ENCODE results near the gene SCN4B. TPM values are rescaled to one million over a fixed set of nuclear protein-coding genes. Genes with fewer than 3 reads are reported as not detected.

SCN4B gene
- polyA plus RNA-seq, 1 experiment: 0.11 TPM

DNA sequence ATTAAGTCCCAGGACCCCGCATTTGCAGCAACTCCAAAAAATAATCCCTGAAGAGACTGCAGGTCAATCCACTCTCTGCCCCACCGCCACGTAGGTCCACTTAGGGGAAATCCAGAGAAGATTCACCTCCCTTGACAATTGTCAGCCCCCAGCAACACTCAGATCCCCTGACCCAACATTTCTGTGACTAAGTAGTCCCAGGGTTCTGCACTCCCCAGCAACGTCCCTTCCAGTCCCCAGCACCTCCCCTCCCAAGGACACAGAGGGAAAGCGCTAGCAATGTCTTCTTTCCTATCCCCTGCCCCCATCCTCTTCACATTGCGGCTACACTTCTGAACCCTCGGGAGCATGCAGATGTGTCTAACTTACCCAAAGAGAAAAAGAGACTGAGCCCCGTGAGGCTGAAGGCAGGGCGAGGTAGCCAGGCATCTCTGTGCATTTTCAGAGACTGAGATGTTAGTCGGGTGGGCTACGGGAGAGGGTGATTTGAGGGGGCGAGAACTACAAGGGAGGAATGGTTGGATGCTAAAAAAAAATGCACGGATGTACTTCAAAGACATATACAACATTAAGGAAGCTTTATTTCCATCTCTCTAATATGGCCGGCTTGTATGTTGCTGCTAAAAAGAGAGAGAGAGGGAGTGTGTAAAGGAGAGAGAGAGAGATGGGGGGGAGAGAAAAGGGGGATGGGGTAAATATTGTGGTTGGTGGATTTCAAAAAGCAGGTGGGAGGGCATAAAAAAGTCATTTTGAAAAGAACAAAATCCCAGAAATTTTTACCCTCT lies 23.6 kb upstream of the SCN4B start, which contains the start of gene SCN2B:
TSS of gene SCN2B (minus strand) at position 647 of the 785 bp plus-strand sequence. CDS start at position 439, 208 bp downstream.
- POLR2A ChIA-PET: no interaction called here
- H3K4me3 ChIP-seq (ENCODE audit: low read depth, low read length): no peak within 1 kb of the TSS
- H3K27ac ChIP-seq (ENCODE audit: low read depth, low read length): no peak within 1 kb of the TSS
- TF ChIP-seq, protein P1, sequence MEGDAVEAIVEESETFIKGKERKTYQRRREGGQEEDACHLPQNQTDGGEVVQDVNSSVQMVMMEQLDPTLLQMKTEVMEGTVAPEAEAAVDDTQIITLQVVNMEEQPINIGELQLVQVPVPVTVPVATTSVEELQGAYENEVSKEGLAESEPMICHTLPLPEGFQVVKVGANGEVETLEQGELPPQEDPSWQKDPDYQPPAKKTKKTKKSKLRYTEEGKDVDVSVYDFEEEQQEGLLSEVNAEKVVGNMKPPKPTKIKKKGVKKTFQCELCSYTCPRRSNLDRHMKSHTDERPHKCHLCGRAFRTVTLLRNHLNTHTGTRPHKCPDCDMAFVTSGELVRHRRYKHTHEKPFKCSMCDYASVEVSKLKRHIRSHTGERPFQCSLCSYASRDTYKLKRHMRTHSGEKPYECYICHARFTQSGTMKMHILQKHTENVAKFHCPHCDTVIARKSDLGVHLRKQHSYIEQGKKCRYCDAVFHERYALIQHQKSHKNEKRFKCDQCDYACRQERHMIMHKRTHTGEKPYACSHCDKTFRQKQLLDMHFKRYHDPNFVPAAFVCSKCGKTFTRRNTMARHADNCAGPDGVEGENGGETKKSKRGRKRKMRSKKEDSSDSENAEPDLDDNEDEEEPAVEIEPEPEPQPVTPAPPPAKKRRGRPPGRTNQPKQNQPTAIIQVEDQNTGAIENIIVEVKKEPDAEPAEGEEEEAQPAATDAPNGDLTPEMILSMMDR (IDR thresholded peaks at IDR 0.05; ENCODE audit: low read depth, low read length): no peak
- CTCF ChIA-PET: interaction anchor here (2.8 kb wide), 1 partner anchor 22 kb away, joined by 12 read pairs; no protein-coding TSS in a partner anchor
- DNase-seq (ENCODE audit: low read depth, low spot score): no peak
- H3K27me3 ChIP-seq (ENCODE audit: control insufficient read depth, insufficient read depth, low read length): peaks cover 29% of the 10 kb centered on the region
- no peaks in the 10 kb centered on the region for H3K9me3 ChIP-seq (ENCODE audit: control insufficient read depth, insufficient read depth, low read length)

- CTCF ChIA-PET: interaction anchor here (0.5 to 2.8 kb wide), 4 partner anchors 23 to 239 kb away, joined by 3 to 12 read pairs (median 6); no protein-coding TSS in a partner anchor
- Histone ChIP-seq H3K27me3 (ENCODE audit: control insufficient read depth, insufficient read depth, low read length) (peaks cover 33% of the 10 kb centered on the region), H3K9me3 (ENCODE audit: control insufficient read depth, insufficient read depth, low read length) (no peaks in the 10 kb centered on the region), H3K27ac (ENCODE audit: low read depth, low read length) (no peak overlapping the region), H3K4me3 (ENCODE audit: low read depth, low read length) (no peak overlapping the region)
- POLR2A ChIA-PET: interaction anchor here (0.6 kb wide), 1 partner anchor 12 kb away, joined by 4 read pairs; no protein-coding TSS in a partner anchor
- no peak for DNase-seq (ENCODE audit: low read depth, low spot score)
- TF ChIP-seq, protein P1 (IDR thresholded peaks at IDR 0.05; ENCODE audit: low read depth, low read length): no peak
Observed at GRCh38 chr11:118175031-118175992, 22.7 kb upstream of the SCN4B start.

DNA sequence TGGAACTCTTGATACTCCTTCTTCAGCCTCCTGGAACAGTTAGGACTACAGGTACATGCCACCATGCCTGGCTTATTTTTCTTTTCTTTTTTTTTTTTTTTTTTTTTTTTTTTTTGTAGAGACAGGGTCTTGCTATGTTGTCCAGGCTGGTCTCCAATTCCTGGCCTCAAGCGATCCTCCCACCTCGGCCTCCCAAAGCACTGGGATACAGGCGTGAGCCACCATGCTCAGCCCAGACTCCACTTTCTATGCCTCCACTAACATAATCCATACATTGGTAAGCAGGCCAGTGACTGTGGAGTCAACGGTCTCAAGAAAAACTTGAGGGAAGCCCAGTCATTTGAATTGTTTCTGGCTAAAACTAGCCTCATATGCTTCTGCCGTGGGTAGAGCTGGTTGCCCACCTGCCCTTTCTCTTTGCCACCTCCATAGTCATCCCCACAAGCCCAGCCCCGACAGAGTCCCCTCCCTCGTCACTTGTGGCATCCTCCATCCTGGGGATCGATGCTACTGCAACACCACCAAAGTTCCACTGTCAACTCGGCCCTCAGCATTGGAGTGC lies 21.5 kb upstream of the SCN4B start:
- TF ChIP-seq, protein P1 (IDR thresholded peaks at IDR 0.05; ENCODE audit: low read depth, low read length): no peak
- no peak overlapping the region for H3K4me3 ChIP-seq (ENCODE audit: low read depth, low read length)
- peaks cover 34% of the 10 kb centered on the region for H3K27me3 ChIP-seq (ENCODE audit: control insufficient read depth, insufficient read depth, low read length)
- no peak overlapping the region for H3K27ac ChIP-seq (ENCODE audit: low read depth, low read length)
- DNase-seq (ENCODE audit: low read depth, low spot score): no peak
- H3K9me3 ChIP-seq (ENCODE audit: control insufficient read depth, insufficient read depth, low read length): no peaks in the 10 kb centered on the region
- ChIA-PET POLR2A (no interaction called here), CTCF (interaction anchor here (0.5 to 2.8 kb wide), 3 partner anchors 24 to 238 kb away, joined by 5 to 12 read pairs (median 6); no protein-coding TSS in a partner anchor)

GRCh38 chr11:118172356-118172755 lies 19.7 kb upstream of the SCN4B start:
- no peak overlapping the region for H3K4me3 ChIP-seq (ENCODE audit: low read depth, low read length)
- no peak for DNase-seq (ENCODE audit: low read depth, low spot score)
- no peaks in the 10 kb centered on the region for H3K9me3 ChIP-seq (ENCODE audit: control insufficient read depth, insufficient read depth, low read length)
- CTCF ChIA-PET: interaction anchor here (0.7 to 4.4 kb wide), 17 partner anchors 8 to 365 kb away, joined by 3 to 71 read pairs (median 4); partner anchors contain the start of gene SCN4B
- peaks cover 34% of the 10 kb centered on the region for H3K27me3 ChIP-seq (ENCODE audit: control insufficient read depth, insufficient read depth, low read length)
- TF ChIP-seq, protein P1 (IDR thresholded peaks at IDR 0.05; ENCODE audit: low read depth, low read length): no peak
- H3K27ac ChIP-seq (ENCODE audit: low read depth, low read length): no peak overlapping the region
- POLR2A ChIA-PET: no interaction called here

Data from AG04450 (cell line).